Mononuclear cell (primary cell): Measurements from ENCODE around the gene ORC1. TPM values are rescaled to one million over a fixed set of nuclear protein-coding genes. Genes with fewer than 3 reads are reported as not detected.

ENCODE experiments used
- H3K27me3 ChIP-seq: 2 replicates; pipeline ENCODE4 v1.6.0; 2011; ENCODE audit warnings: low read length, control low read depth; ENCODE audit not compliant: insufficient read depth
- H3K4me1 ChIP-seq: 2 replicates; pipeline ENCODE4 v1.5.1; 2011; ENCODE audit warnings: mild to moderate bottlenecking, low read length, control low read depth; ENCODE audit not compliant: insufficient read depth
- H3K4me3 ChIP-seq: 2 replicates; pipeline ENCODE4 v1.5.1; 2011; ENCODE audit warnings: mild to moderate bottlenecking, low read length, moderate library complexity
- H3K9me3 ChIP-seq: 2 replicates; pipeline ENCODE4 v1.5.1; 2011; ENCODE audit warnings: low read depth, mild to moderate bottlenecking, control low read depth, low read length
- total RNA-seq: library from RNA; depleted of rRNA; stranded (reverse); fragments of >200 nt; gene quantifications from one replicate; pipeline ENCODE4 v1.2.3, GENCODE V29; 2012

Gene ORC1
- total RNA-seq, 1 donor: 2.4 TPM

GRCh38 chr1:52337439-52337838 is 66.8 kb downstream of the ORC1 start:
- H3K27me3 ChIP-seq: no peaks in the 10 kb centered on the region
- no peaks in the 10 kb centered on the region for H3K4me1 ChIP-seq
- H3K4me3 ChIP-seq: no peak overlapping the region
- H3K9me3 ChIP-seq: no peaks in the 10 kb centered on the region

DNA sequence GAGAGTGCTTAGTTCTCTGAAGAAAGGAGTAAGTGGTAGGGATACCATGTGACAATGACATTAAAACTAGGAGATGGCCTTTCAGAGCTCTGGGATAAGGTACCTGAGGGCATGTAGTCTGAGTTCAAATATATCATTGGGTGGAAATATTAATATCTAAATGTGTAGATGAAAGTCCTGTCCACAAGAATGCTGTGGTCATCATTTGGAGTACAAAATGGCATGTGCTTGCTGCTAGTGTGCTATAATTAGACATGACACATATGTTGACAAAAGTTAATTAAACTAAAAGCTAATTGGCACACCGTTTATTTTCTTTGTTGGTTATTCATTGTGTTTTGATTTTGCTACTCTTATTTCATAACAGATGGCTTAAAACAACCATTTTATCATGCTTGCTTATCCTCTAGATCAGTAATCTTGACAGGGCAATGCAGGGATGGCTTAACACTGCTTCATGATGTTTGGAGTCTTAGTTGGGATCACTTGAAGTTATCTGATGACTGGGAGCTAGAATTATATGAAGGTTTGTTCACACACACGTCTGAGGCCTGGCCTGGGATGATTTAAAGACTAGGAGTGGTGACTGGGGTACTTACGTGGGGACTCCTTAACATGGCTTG is 69.2 kb downstream of the ORC1 start:
- H3K4me3 ChIP-seq: no peak overlapping the region
- H3K9me3 ChIP-seq: no peaks in the 10 kb centered on the region
- H3K4me1 ChIP-seq: no peaks in the 10 kb centered on the region
- no peaks in the 10 kb centered on the region for H3K27me3 ChIP-seq

GRCh38 chr1:52332411-52332810 is 71.8 kb downstream of the ORC1 start:
- Histone ChIP-seq H3K4me3 (no peak overlapping the region), H3K9me3 (no peaks in the 10 kb centered on the region), H3K27me3 (no peaks in the 10 kb centered on the region), H3K4me1 (no peaks in the 10 kb centered on the region)

DNA sequence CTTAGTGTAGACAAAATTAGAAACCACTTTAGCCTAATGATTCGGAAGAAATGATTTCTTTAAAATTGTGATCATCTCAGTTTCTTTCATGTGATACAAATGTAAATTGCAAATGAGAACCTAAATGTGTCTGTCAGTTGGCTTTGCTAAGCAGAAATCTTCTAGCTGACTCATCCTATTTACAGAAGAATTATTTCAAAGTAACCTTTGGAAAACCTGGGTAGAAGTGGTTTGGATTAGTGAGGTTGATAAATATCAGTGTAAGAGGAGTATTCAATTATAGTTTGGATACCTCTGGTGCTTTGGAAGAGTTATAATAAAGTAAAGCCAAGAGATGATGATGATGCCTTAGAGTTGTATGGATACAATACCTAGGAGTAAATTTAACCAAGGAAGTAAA is 75.6 kb downstream of the ORC1 start:
- H3K4me3 ChIP-seq: no peak overlapping the region
- H3K27me3 ChIP-seq: no peaks in the 10 kb centered on the region
- H3K4me1 ChIP-seq: no peaks in the 10 kb centered on the region
- no peaks in the 10 kb centered on the region for H3K9me3 ChIP-seq

DNA sequence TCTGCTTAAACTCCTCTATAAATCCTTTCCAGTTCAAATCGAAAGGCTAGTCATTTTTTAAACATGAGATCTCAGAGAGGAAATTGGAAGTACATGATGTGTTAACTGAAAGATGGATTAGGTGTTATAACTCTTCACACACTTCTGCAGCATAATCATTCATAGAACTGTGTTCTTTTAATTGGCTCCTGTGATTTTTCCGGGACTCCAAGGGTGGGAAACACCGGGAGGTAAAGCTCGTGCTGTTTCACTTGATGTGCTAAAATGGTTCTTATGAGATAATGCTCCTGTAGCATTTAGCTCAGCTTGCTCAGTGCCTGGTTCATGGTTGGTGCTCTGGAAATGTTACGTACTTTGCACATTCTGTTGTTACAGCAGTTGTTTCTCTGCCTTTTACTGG is 78.4 kb downstream of the ORC1 start:
- no peaks in the 10 kb centered on the region for H3K27me3 ChIP-seq
- H3K9me3 ChIP-seq: no peaks in the 10 kb centered on the region
- no peak overlapping the region for H3K4me3 ChIP-seq
- H3K4me1 ChIP-seq: no peaks in the 10 kb centered on the region

DNA sequence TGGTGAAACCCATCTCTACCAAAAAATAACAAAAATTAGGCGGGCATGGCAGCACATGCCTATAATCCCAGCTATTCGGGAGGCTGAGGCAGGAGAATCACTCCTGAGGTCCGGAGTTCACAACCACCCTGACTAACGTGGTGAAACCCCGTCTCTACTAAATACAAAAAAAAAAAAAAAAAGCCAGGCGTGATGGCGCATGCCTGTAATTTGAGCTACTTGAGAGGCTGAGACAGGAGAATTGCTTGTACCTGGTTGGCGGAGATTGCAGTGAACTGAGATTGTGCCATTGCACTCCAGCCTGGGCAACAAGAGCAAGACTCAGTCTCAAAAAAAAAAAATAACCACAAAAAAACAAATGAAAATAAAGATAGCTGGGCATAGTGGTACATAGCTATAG is 80.5 kb downstream of the ORC1 start:
- Histone ChIP-seq H3K27me3 (no peaks in the 10 kb centered on the region), H3K4me3 (no peak overlapping the region), H3K9me3 (no peaks in the 10 kb centered on the region), H3K4me1 (no peaks in the 10 kb centered on the region)

Other genes with a start within 250 kb of the ORC1 start
- 20.9 TPM for gene CC2D1B, start 38.2 kb downstream of the ORC1 start, total RNA-seq
- gene PRPF38A, start 179 bp upstream of the ORC1 start, total RNA-seq: 26.6 TPM
- gene TUT4, start 148.7 kb upstream of the ORC1 start, total RNA-seq: 136 TPM
- gene GPX7, start 197.9 kb upstream of the ORC1 start, total RNA-seq: 13.0 TPM
- gene SHISAL2A, start 228.7 kb upstream of the ORC1 start, total RNA-seq: 13.1 TPM